Endodermal cell (in vitro differentiated cells): ENCODE data around the gene PIP5K1B. TPM values are rescaled to one million over a fixed set of nuclear protein-coding genes. Genes with fewer than 3 reads are reported as not detected.

Experiments
- DNase-seq: peaks from one replicate; pipeline ENCODE4 v3.0.0-alpha.2; 2017
- H3K27ac ChIP-seq: 2 replicates; pipeline ENCODE4 v1.5.1; 2013; ENCODE audit warnings: mild to moderate bottlenecking, low read depth, low read length, moderate library complexity
- H3K27me3 ChIP-seq: 2 replicates; pipeline ENCODE4 v1.6.1; 2013; ENCODE audit warnings: mild to moderate bottlenecking, low read length, moderate library complexity; ENCODE audit not compliant: insufficient read depth, control insufficient read depth, poor library complexity, severe bottlenecking
- H3K36me3 ChIP-seq: 2 replicates; pipeline ENCODE4 v1.7.0; 2013; ENCODE audit warnings: mild to moderate bottlenecking, low read length, moderate library complexity; ENCODE audit not compliant: control insufficient read depth, insufficient read depth
- H3K4me1 ChIP-seq: one replicate; pipeline ENCODE4 v1.7.0; 2013; ENCODE audit warnings: low read length; ENCODE audit not compliant: control insufficient read depth, insufficient read depth
- H3K4me3 ChIP-seq: 2 replicates; pipeline ENCODE4 v1.5.1; 2013; ENCODE audit warnings: mild to moderate bottlenecking, low read length, moderate library complexity
- H3K9ac ChIP-seq: 2 replicates; pipeline ENCODE4 v1.6.1; 2013; ENCODE audit warnings: mild to moderate bottlenecking, low read length, moderate library complexity; ENCODE audit not compliant: poor library complexity, severe bottlenecking; ENCODE audit errors: extremely low read depth
- H3K9me3 ChIP-seq: 2 replicates; pipeline ENCODE4 v1.6.1; 2013; ENCODE audit warnings: mild to moderate bottlenecking, low read length, moderate library complexity; ENCODE audit not compliant: control insufficient read depth
- H3K27ac Mint-ChIP-seq: 2 replicates; pipeline ENCODE4 v1.8.0; 2020; ENCODE audit warnings: mixed read lengths
- H3K27me3 Mint-ChIP-seq: 2 replicates; pipeline ENCODE4 v1.8.0; 2021; ENCODE audit warnings: mild to moderate bottlenecking, mixed read lengths; ENCODE audit not compliant: insufficient read depth
- H3K36me3 Mint-ChIP-seq: 2 replicates; pipeline ENCODE4 v1.8.0; 2020; ENCODE audit warnings: low read depth, mixed read lengths
- H3K4me1 Mint-ChIP-seq: 2 replicates; pipeline ENCODE4 v1.8.0; 2020; ENCODE audit warnings: mixed read lengths
- H3K4me3 Mint-ChIP-seq: 2 replicates; pipeline ENCODE4 v1.8.0; 2020; ENCODE audit warnings: mild to moderate bottlenecking, moderate library complexity, mixed read lengths
- H3K9me3 Mint-ChIP-seq: 2 replicates; pipeline ENCODE4 v1.8.0; 2020; ENCODE audit warnings: mild to moderate bottlenecking, mixed read lengths
- CTCF ChIP-seq: fragments of 200-600 bp; sonication (generic); conservative IDR thresholded peaks from 2 replicates; pipeline ENCODE4 v1.5.0; 2021; ENCODE audit warnings: antibody characterized with exemption, mild to moderate bottlenecking
- WGBS, 2 experiments: methylation state at CpG; one replicate each; pipeline versions ENCODE4 v1.1.5 to v1.1.7; 2013; ENCODE audit warnings: missing lambda C conversion rate in 2 of 2, mixed read lengths in 1 of 2; ENCODE audit not compliant: insufficient coverage in 1 of 2, insufficient read length in 1 of 2; 5-methylcytosine and 5-hydroxymethylcytosine counted together
- total RNA-seq, 2 donors: library from RNA; stranded (reverse); fragmentation: NEBNext Ultra II Directional in 1 of 2; extraction: Animal tissue kit (Norgen Biotek cat#: 25700) in 1 of 2; gene quantifications; 2 replicates in 1 of 2; 3 replicates in 1 of 2; pipeline ENCODE4 v1.2.1, GENCODE V29; 2021

PIP5K1B gene
- total RNA-seq, 2 donors from 2014 or later = 8.5 to 10.2 TPM

DNA sequence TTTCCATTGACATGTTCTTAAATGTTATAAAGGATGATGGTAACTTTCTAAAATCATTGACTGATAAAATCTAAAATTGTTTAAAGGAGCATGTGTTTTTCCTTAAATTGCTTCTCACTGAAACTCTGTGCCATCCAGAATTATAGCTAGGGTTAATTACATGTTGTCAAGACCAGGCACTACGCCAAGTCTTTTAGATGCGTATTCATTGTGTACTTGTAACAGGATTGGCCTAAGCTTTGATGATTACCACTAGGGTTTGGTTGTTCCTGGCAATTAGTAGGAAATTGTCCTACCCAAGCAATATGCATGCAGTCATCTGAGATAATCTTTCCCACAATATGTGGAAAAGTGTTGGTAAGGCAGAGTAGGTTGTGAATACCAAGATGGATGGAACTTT lies 265.1 kb downstream of the PIP5K1B start:
- Histone ChIP-seq H3K4me1 (no peaks in the 10 kb centered on the region), H3K36me3 (peaks cover 6% of the 10 kb centered on the region), H3K4me3 (no peak overlapping the region), H3K9me3 (no peaks in the 10 kb centered on the region), H3K9ac (no peak overlapping the region), H3K27me3 (no peaks in the 10 kb centered on the region), H3K27ac (no peak overlapping the region)
- 95 to 100% methylated on average over 2 of the region's 2 CpGs for WGBS, 2 experiments
- H3K36me3 Mint-ChIP-seq = peaks cover 2% of the 10 kb centered on the region
- peaks cover 5% of the 10 kb centered on the region for H3K4me1 Mint-ChIP-seq
- DNase-seq = no peak
- peaks cover 2% of the 10 kb centered on the region for H3K9me3 Mint-ChIP-seq
- no peak for TF ChIP-seq CTCF
- no peak overlapping the region for H3K27ac Mint-ChIP-seq
- no peak overlapping the region for H3K4me3 Mint-ChIP-seq
- no peaks in the 10 kb centered on the region for H3K27me3 Mint-ChIP-seq

GRCh38 chr9:68973619-68974018 lies 268.6 kb downstream of the PIP5K1B start:
- peaks cover 5% of the 10 kb centered on the region for H3K4me1 Mint-ChIP-seq
- Histone ChIP-seq H3K9ac (no peak overlapping the region), H3K4me3 (no peak overlapping the region), H3K9me3 (peaks cover 22% of the 10 kb centered on the region), H3K27ac (no peak overlapping the region), H3K27me3 (no peaks in the 10 kb centered on the region), H3K4me1 (no peaks in the 10 kb centered on the region), H3K36me3 (peaks cover 17% of the 10 kb centered on the region)
- no peak for TF ChIP-seq CTCF
- no peaks in the 10 kb centered on the region for H3K27me3 Mint-ChIP-seq
- H3K9me3 Mint-ChIP-seq = peaks cover 10% of the 10 kb centered on the region
- H3K36me3 Mint-ChIP-seq = peaks cover 18% of the 10 kb centered on the region
- H3K27ac Mint-ChIP-seq = no peak overlapping the region
- WGBS, 2 experiments = 88 to 91% methylated on average over 3 of the region's 3 CpGs
- no peak overlapping the region for H3K4me3 Mint-ChIP-seq
- no peak for DNase-seq

DNA sequence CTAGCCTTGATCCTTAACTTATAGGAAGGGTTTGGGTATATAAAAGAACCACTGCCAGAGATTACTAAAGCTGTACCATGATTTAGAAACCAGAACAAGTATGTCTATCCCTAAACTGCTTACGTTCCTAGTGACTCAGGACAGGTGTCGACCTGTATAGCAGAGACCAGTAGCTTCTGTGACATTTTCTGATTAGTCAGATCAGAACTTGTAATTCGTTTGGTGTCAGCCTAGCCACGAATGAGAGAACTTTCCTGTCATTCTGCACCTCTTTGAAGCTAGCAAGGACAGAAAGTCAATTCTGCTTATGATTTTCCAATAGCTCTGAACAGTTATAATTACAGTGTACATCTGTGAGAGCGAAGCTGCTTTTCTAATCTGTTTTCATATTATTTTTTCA lies 269.4 kb downstream of the PIP5K1B start:
- Histone ChIP-seq H3K36me3 (peaks cover 17% of the 10 kb centered on the region), H3K9me3 (peaks cover 22% of the 10 kb centered on the region), H3K27ac (no peak overlapping the region), H3K27me3 (no peaks in the 10 kb centered on the region), H3K9ac (no peak overlapping the region), H3K4me3 (no peak overlapping the region), H3K4me1 (no peaks in the 10 kb centered on the region)
- peaks cover 18% of the 10 kb centered on the region for H3K36me3 Mint-ChIP-seq
- no peaks in the 10 kb centered on the region for H3K27me3 Mint-ChIP-seq
- no peak for DNase-seq
- WGBS, 2 experiments = 93 to 94% methylated on average over 5 of the region's 5 CpGs
- H3K4me1 Mint-ChIP-seq = peaks cover 9% of the 10 kb centered on the region
- H3K4me3 Mint-ChIP-seq = no peak overlapping the region
- peaks cover 10% of the 10 kb centered on the region for H3K9me3 Mint-ChIP-seq
- no peak for TF ChIP-seq CTCF
- no peak overlapping the region for H3K27ac Mint-ChIP-seq
